A549 (cell line): Measurements from ENCODE around the gene PDK2.

ENCODE experiments used
- CEBPB ChIP-seq, 2 experiments: fragments of >200 bp in 1 of 2; sonication (Bioruptor Twin) in 1 of 2; formaldehyde crosslinking in 1 of 2; IDR thresholded peaks; 2 replicates each; pipeline ENCODE4 v1.6.1; 2012 to 2016
- E2F6 ChIP-seq: IDR thresholded peaks from 2 replicates; pipeline ENCODE4 v1.6.1; 2012; ENCODE audit warnings: low read depth, borderline replicate concordance
- ELK1 ChIP-seq: fragments of 150-350 bp; IDR thresholded peaks from 2 replicates; pipeline ENCODE4 v1.6.1; 2014; ENCODE audit warnings: low read depth, mild to moderate bottlenecking, low read length
- HDAC2 ChIP-seq: fragments of 200-600 bp; sonication (generic); IDR thresholded peaks from 2 replicates; pipeline ENCODE4 v1.6.1; 2016

- TF ChIP-seq CEBPB (IDR thresholded peaks at IDR 0.05) (no peak), E2F6 (no peak), HDAC2 (no peak), ELK1 (no peak)
Measured at GRCh38 chr17:50157891-50158290, 62.7 kb downstream of the PDK2 start.
